Lower leg skin (tissue), 3 donors: ENCODE results near the gene RARA.

Experiments used
- CTCF ChIP-seq, 3 donors: fragments of 450-650 bp; IDR thresholded peaks; one replicate each; pipeline ENCODE4 v1.5.1; 2016; ENCODE audit warnings: antibody characterized with exemption in 3 of 3, mild to moderate bottlenecking in 3 of 3, moderate library complexity in 2 of 3
- POLR2A ChIP-seq, 2 donors: fragments of 450-650 bp; IDR thresholded peaks; one replicate each; pipeline ENCODE4 v1.6.1; 2016 to 2017; ENCODE audit warnings: antibody characterized with exemption in 2 of 2, mild to moderate bottlenecking in 1 of 2, moderate library complexity in 1 of 2

- TF ChIP-seq CTCF (IDR thresholded peaks at IDR 0.05) (no peak), POLR2A (IDR thresholded peaks at IDR 0.05) (no peak)
Measured at GRCh38 chr17:40352779-40353394, 43.9 kb downstream of the RARA start.
